GM23338 (cell line): ENCODE measurements around the gene PPM1H. TPM values are rescaled to one million over a fixed set of nuclear protein-coding genes. Genes with fewer than 3 reads are reported as not detected.

Experiments
- ATAC-seq: fragments of 200-7000 bp; cut with Tn5 transposase; 3 replicates; pipeline ENCODE4 v1.9.1; 2020
- DNase-seq: peaks from one replicate; pipeline ENCODE4 v3.0.0-alpha.2; 2015; ENCODE audit warnings: low spot score
- H2AFZ ChIP-seq: fragments of 200-600 bp; sonication (generic); 2 replicates; pipeline ENCODE4 v1.8.0; 2016; ENCODE audit warnings: antibody characterized with exemption, mild to moderate bottlenecking, moderate library complexity
- H3F3A ChIP-seq: fragments of 200-600 bp; sonication (generic); replicated peaks from 2 replicates; pipeline ENCODE4 v1.8.0; 2017; ENCODE audit warnings: antibody characterized with exemption, mixed run types, low read depth
- H3K27ac ChIP-seq: fragments of 200-600 bp; sonication (generic); 2 replicates; pipeline ENCODE4 v1.6.1; 2016; ENCODE audit warnings: low read depth
- H3K27me3 ChIP-seq: fragments of 200-600 bp; sonication (generic); 2 replicates; pipeline ENCODE4 v1.8.0; 2016; ENCODE audit warnings: mild to moderate bottlenecking, mixed run types, moderate library complexity; ENCODE audit not compliant: insufficient read depth
- H3K36me3 ChIP-seq: fragments of 200-600 bp; sonication (generic); 2 replicates; pipeline ENCODE4 v1.8.0; 2016; ENCODE audit warnings: mild to moderate bottlenecking; ENCODE audit not compliant: insufficient read depth
- H3K4me1 ChIP-seq: fragments of 200-600 bp; sonication (generic); 2 replicates; pipeline ENCODE4 v1.8.0; 2016; ENCODE audit warnings: mild to moderate bottlenecking, moderate library complexity; ENCODE audit not compliant: insufficient read depth
- H3K4me2 ChIP-seq: fragments of 200-600 bp; sonication (generic); 2 replicates; pipeline ENCODE4 v1.7.1; 2017; ENCODE audit warnings: mixed run types
- H3K4me3 ChIP-seq: fragments of 200-600 bp; sonication (generic); 2 replicates; pipeline ENCODE4 v1.6.1; 2016; ENCODE audit warnings: mixed run types
- H3K79me2 ChIP-seq: fragments of 200-600 bp; sonication (generic); replicated peaks from 2 replicates; pipeline ENCODE4 v1.8.0; 2017; ENCODE audit warnings: mild to moderate bottlenecking; ENCODE audit not compliant: insufficient read depth
- H3K9me2 ChIP-seq: fragments of 200-600 bp; sonication (generic); 2 replicates; pipeline ENCODE4 v1.8.0; 2017; ENCODE audit not compliant: insufficient read depth
- H4K20me1 ChIP-seq: fragments of 200-600 bp; sonication (generic); replicated peaks from 2 replicates; pipeline ENCODE4 v1.8.0; 2017; ENCODE audit warnings: mild to moderate bottlenecking; ENCODE audit not compliant: insufficient read depth
- H3K27ac Mint-ChIP-seq: 2 replicates; pipeline ENCODE4 v1.8.0; 2020; ENCODE audit warnings: inconsistent platforms, mild to moderate bottlenecking, moderate library complexity, mixed read lengths
- H3K27me3 Mint-ChIP-seq: 3 replicates; pipeline ENCODE4 v1.8.0; 2022; ENCODE audit warnings: low read depth, mild to moderate bottlenecking, moderate library complexity, mixed read lengths, inconsistent platforms; ENCODE audit not compliant: insufficient read depth, poor library complexity
- H3K36me3 Mint-ChIP-seq: 3 replicates; pipeline ENCODE4 v1.8.0; 2021; ENCODE audit warnings: low read depth, mild to moderate bottlenecking, inconsistent platforms, moderate library complexity, mixed read lengths
- H3K4me1 Mint-ChIP-seq: 3 replicates; pipeline ENCODE4 v1.8.0; 2020; ENCODE audit warnings: mild to moderate bottlenecking, inconsistent platforms, mixed read lengths
- H3K4me3 Mint-ChIP-seq: 3 replicates; pipeline ENCODE4 v1.8.0; 2021; ENCODE audit warnings: moderate library complexity, mild to moderate bottlenecking, inconsistent platforms, mixed read lengths
- H3K9me3 Mint-ChIP-seq: 3 replicates; pipeline ENCODE4 v1.8.0; 2020; ENCODE audit warnings: moderate library complexity, mild to moderate bottlenecking, inconsistent platforms, mixed read lengths
- EZH2 ChIP-seq: fragments of 200-600 bp; sonication (generic); IDR thresholded peaks from one replicate; pipeline ENCODE4 v1.8.0; 2017; ENCODE audit warnings: antibody characterized with exemption, mild to moderate bottlenecking, low read depth; ENCODE audit not compliant: unreplicated experiment
- EZH2phosphoT487 ChIP-seq: fragments of 200-600 bp; sonication (generic); IDR thresholded peaks from one replicate; pipeline ENCODE4 v1.8.1; 2018; ENCODE audit warnings: antibody characterized with exemption; ENCODE audit not compliant: unreplicated experiment
- JUNB ChIP-seq: IDR thresholded peaks from one replicate; pipeline ENCODE4 v1.6.1; 2016; ENCODE audit warnings: antibody characterized with exemption; ENCODE audit not compliant: unreplicated experiment
- POLR2AphosphoS5 ChIP-seq: IDR thresholded peaks from 2 replicates; pipeline ENCODE4 v1.6.1; 2016; ENCODE audit warnings: antibody characterized with exemption, low read depth
- STAT1 ChIP-seq: IDR thresholded peaks from one replicate; pipeline ENCODE4 v1.6.1; 2016; ENCODE audit warnings: antibody characterized with exemption; ENCODE audit not compliant: unreplicated experiment
- ZNF114 ChIP-seq: fragments of 250-450 bp; sonication (Bioruptor Pico); IDR thresholded peaks from 2 replicates; pipeline ENCODE4 v1.5.0; 2020; ENCODE audit warnings: mild to moderate bottlenecking, moderate library complexity
- ZNF331 ChIP-seq: fragments of 250-450 bp; sonication (Bioruptor Pico); IDR thresholded peaks from 2 replicates; pipeline ENCODE4 v1.5.0; 2020; ENCODE audit warnings: low read depth, mild to moderate bottlenecking, moderate library complexity
- polyA plus RNA-seq: library from polyadenylated mRNA; unstranded; fragments of >200 nt; fragmentation: Nextera tagmentation; extraction: Ambion mirVana; gene quantifications from 2 replicates; pipeline ENCODE4 v1.2.1, GENCODE V29; 2016
- total RNA-seq: library from RNA; depleted of rRNA; stranded (reverse); fragments of >200 nt; shearing (Covaris generic); gene quantifications from 2 replicates; pipeline ENCODE4 v1.2.3, GENCODE V29; 2014
- TF ChIP-seq, protein P1 (sequence below): IDR thresholded peaks from 2 replicates; pipeline ENCODE4 v1.6.1; 2016; ENCODE audit warnings: antibody characterized with exemption
- TF ChIP-seq, protein P2 (sequence below): fragments of 250-450 bp; sonication (Bioruptor Pico); IDR thresholded peaks from 2 replicates; pipeline ENCODE4 v1.5.0; 2020; ENCODE audit warnings: mild to moderate bottlenecking, moderate library complexity
- TF ChIP-seq, protein P3 (sequence below), 2 experiments: fragments of 200-600 bp in 1 of 2; sonication (generic) in 1 of 2; conservative IDR thresholded peaks; 2 replicates each; pipeline versions ENCODE4 v1.5.1 to v1.6.1; 2016 to 2017; ENCODE audit warnings: antibody characterized with exemption in 2 of 2, low read depth in 2 of 2, mild to moderate bottlenecking in 2 of 2, moderate library complexity in 1 of 2

Gene PPM1H
- total and polyA plus RNA-seq, 2 experiments from 2014 or later, result 11.4 to 41.2 TPM

DNA sequence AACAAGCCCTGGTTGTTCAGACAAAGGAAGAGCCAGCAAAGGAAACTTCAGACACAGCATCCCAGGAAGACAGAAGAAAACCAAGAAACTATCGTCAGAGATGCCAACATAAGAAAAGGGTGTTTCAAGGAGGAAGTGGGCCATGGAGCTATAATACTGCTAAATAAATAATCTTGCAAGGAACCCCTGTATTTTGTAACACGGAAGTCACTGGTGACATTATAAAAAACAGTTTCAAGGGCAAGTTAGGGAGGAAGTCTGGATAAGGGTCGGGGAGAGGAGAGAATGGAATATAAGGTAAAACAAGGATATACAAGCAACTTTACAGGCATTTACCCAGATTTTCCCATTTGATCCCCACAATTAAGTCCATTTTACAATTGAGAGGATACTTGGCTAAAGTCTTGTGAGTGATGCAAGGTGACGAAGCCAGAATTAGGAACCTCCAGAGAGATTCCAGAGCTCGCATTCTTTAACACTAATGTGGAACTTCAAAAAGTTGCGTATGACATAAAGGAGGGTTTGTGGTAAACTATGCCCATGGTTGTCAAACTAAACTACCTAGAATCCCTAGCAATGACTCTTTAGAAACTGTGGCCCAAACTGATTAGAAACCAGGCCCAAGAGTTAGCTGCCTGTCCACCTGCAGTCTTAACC, 46.4 kb downstream of the PPM1H start (continued):
- TF ChIP-seq, protein P1, sequence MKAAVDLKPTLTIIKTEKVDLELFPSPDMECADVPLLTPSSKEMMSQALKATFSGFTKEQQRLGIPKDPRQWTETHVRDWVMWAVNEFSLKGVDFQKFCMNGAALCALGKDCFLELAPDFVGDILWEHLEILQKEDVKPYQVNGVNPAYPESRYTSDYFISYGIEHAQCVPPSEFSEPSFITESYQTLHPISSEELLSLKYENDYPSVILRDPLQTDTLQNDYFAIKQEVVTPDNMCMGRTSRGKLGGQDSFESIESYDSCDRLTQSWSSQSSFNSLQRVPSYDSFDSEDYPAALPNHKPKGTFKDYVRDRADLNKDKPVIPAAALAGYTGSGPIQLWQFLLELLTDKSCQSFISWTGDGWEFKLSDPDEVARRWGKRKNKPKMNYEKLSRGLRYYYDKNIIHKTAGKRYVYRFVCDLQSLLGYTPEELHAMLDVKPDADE, result no peak
- TF ChIP-seq, protein P2, sequence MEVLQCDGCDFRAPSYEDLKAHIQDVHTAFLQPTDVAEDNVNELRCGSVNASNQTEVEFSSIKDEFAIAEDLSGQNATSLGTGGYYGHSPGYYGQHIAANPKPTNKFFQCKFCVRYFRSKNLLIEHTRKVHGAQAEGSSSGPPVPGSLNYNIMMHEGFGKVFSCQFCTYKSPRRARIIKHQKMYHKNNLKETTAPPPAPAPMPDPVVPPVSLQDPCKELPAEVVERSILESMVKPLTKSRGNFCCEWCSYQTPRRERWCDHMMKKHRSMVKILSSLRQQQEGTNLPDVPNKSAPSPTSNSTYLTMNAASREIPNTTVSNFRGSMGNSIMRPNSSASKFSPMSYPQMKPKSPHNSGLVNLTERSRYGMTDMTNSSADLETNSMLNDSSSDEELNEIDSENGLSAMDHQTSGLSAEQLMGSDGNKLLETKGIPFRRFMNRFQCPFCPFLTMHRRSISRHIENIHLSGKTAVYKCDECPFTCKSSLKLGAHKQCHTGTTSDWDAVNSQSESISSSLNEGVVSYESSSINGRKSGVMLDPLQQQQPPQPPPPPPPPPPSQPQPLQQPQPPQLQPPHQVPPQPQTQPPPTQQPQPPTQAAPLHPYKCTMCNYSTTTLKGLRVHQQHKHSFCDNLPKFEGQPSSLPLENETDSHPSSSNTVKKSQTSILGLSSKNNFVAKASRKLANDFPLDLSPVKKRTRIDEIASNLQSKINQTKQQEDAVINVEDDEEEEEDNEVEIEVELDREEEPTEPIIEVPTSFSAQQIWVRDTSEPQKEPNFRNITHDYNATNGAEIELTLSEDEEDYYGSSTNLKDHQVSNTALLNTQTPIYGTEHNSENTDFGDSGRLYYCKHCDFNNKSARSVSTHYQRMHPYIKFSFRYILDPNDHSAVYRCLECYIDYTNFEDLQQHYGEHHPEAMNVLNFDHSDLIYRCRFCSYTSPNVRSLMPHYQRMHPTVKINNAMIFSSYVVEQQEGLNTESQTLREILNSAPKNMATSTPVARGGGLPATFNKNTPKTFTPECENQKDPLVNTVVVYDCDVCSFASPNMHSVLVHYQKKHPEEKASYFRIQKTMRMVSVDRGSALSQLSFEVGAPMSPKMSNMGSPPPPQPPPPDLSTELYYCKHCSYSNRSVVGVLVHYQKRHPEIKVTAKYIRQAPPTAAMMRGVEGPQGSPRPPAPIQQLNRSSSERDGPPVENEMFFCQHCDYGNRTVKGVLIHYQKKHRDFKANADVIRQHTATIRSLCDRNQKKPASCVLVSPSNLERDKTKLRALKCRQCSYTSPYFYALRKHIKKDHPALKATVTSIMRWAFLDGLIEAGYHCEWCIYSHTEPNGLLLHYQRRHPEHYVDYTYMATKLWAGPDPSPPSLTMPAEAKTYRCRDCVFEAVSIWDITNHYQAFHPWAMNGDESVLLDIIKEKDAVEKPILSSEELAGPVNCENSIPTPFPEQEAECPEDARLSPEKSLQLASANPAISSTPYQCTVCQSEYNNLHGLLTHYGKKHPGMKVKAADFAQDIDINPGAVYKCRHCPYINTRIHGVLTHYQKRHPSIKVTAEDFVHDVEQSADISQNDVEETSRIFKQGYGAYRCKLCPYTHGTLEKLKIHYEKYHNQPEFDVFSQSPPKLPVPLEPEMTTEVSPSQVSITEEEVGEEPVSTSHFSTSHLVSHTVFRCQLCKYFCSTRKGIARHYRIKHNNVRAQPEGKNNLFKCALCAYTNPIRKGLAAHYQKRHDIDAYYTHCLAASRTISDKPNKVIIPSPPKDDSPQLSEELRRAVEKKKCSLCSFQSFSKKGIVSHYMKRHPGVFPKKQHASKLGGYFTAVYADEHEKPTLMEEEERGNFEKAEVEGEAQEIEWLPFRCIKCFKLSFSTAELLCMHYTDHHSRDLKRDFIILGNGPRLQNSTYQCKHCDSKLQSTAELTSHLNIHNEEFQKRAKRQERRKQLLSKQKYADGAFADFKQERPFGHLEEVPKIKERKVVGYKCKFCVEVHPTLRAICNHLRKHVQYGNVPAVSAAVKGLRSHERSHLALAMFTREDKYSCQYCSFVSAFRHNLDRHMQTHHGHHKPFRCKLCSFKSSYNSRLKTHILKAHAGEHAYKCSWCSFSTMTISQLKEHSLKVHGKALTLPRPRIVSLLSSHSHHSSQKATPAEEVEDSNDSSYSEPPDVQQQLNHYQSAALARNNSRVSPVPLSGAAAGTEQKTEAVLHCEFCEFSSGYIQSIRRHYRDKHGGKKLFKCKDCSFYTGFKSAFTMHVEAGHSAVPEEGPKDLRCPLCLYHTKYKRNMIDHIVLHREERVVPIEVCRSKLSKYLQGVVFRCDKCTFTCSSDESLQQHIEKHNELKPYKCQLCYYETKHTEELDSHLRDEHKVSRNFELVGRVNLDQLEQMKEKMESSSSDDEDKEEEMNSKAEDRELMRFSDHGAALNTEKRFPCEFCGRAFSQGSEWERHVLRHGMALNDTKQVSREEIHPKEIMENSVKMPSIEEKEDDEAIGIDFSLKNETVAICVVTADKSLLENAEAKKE (CRISPR knock-in tag), result no peak
- no peak for TF ChIP-seq STAT1
- no peak for TF ChIP-seq EZH2
- no peak for TF ChIP-seq ZNF331 (CRISPR knock-in tag)
- no peak for TF ChIP-seq EZH2phosphoT487

DNA sequence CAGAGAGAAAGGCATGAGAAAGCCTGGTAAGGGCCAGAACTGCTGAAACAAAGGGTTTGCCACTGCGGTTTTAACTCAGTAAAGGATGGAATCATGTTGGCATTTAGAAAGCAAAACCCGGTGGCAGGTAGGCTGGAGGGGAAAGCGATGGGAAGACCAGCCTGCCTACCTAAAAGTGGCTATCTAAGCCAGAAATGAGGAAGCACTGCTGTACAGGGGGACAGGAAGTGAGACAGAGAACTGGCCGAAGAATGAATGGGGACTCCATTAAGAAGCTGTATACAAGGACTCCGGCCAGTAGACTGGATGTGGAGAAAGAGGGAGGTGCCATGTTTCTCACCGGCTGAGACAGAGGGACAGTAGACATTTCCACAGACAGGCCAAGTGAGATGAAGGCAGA, 48.2 kb downstream of the PPM1H start:
- H4K20me1 ChIP-seq, result peaks cover 3% of the 10 kb centered on the region
- H3K27ac ChIP-seq, result no peak overlapping the region
- no peak overlapping the region for H3K27ac Mint-ChIP-seq
- peaks cover 8% of the 10 kb centered on the region for H3K4me1 Mint-ChIP-seq
- peaks cover 3% of the 10 kb centered on the region; the same call in 1 of the 2 replicates for H3K9me2 ChIP-seq
- no peaks in the 10 kb centered on the region for H3F3A ChIP-seq
- H3K4me1 ChIP-seq, result no peaks in the 10 kb centered on the region
- DNase-seq (no peak), ATAC-seq (no peak)
- no peak overlapping the region for H3K4me3 Mint-ChIP-seq
- H3K27me3 ChIP-seq, result no peaks in the 10 kb centered on the region
- peaks cover 68% of the 10 kb centered on the region for H3K79me2 ChIP-seq
- H2AFZ ChIP-seq, result no peak overlapping the region
- H3K9me3 Mint-ChIP-seq, result peaks cover 10% of the 10 kb centered on the region; the same call in 2 of the 3 replicates
- H3K36me3 ChIP-seq, result no peaks in the 10 kb centered on the region
- H3K4me3 ChIP-seq, result no peak overlapping the region
- H3K36me3 Mint-ChIP-seq, result peaks cover 14% of the 10 kb centered on the region
- peaks cover 4% of the 10 kb centered on the region for H3K27me3 Mint-ChIP-seq
- no peak overlapping the region for H3K4me2 ChIP-seq
- TF ChIP-seq EZH2phosphoT487, result no peak
- no peak for TF ChIP-seq JUNB
- TF ChIP-seq EZH2, result no peak
- TF ChIP-seq, protein P3, sequence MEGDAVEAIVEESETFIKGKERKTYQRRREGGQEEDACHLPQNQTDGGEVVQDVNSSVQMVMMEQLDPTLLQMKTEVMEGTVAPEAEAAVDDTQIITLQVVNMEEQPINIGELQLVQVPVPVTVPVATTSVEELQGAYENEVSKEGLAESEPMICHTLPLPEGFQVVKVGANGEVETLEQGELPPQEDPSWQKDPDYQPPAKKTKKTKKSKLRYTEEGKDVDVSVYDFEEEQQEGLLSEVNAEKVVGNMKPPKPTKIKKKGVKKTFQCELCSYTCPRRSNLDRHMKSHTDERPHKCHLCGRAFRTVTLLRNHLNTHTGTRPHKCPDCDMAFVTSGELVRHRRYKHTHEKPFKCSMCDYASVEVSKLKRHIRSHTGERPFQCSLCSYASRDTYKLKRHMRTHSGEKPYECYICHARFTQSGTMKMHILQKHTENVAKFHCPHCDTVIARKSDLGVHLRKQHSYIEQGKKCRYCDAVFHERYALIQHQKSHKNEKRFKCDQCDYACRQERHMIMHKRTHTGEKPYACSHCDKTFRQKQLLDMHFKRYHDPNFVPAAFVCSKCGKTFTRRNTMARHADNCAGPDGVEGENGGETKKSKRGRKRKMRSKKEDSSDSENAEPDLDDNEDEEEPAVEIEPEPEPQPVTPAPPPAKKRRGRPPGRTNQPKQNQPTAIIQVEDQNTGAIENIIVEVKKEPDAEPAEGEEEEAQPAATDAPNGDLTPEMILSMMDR (conservative IDR thresholded peaks at IDR 0.05; ENCODE audit: low read depth in 2 of 2), result no peak
- TF ChIP-seq STAT1, result no peak
- TF ChIP-seq ZNF114 (CRISPR knock-in tag), result no peak
- TF ChIP-seq ZNF331 (CRISPR knock-in tag), result no peak
- TF ChIP-seq POLR2AphosphoS5, result no peak
